GM12878 (cell line): ENCODE data around the gene COX19. TPM values are rescaled to one million over a fixed set of nuclear protein-coding genes. Genes with fewer than 3 reads are reported as not detected.

Experiments
- ATAC-seq: fragments of 200-7000 bp; cut with Tn5 transposase; 3 replicates; pipeline ENCODE4 v1.9.1; 2020; ENCODE audit warnings: mild to moderate bottlenecking, moderate library complexity
- BruUV-seq: library from RNA; stranded (reverse); fragments of 400-500 nt; replicated peaks from 2 replicates; lab custom pipeline; 2021; lab: Mats Ljungman, UMichigan
- CTCF ChIA-PET: fragments of 300-600 bp; sonication (Branson Sonifier 250); formaldehyde crosslinking; extraction: SDS; loops from one replicate; lab custom pipeline; 2021; ENCODE audit warnings: inconsistent platforms; lab: Yijun Ruan, JAX
- POLR2A ChIA-PET: fragments of 350-600 bp; formaldehyde crosslinking; extraction: SDS; loops from one replicate; lab custom pipeline; 2021; ENCODE audit warnings: inconsistent platforms; lab: Charles Lee
- RAD21 ChIA-PET: fragments of 300-600 bp; sonication (Branson Sonifier 250); formaldehyde crosslinking; loops from one replicate; lab custom pipeline; 2023; ENCODE audit warnings: antibody characterized with exemption; ENCODE audit not compliant: unreplicated experiment; lab: Charles Lee
- SMC1A ChIA-PET: fragments of 300-600 bp; sonication (Branson Sonifier 250); formaldehyde crosslinking; loops from one replicate; lab custom pipeline; 2023; ENCODE audit not compliant: unreplicated experiment, uncharacterized antibody; lab: Charles Lee
- DNase-seq: peaks from one replicate; pipeline ENCODE4 v3.0.0-alpha.2; 2011; ENCODE audit warnings: low read depth, low spot score
- FAIRE-seq: peaks from 3 replicates; lab custom pipeline; 2011; peaks lifted over from hg19 to GRCh38; lab: Jason Lieb, UNC
- H2AFZ ChIP-seq: 2 replicates; pipeline ENCODE4 v1.6.0; 2011; ENCODE audit warnings: low read depth, low read length, control low read depth; ENCODE audit not compliant: control insufficient read depth
- H3K27ac ChIP-seq: 2 replicates; pipeline ENCODE4 v1.5.1; 2011; ENCODE audit warnings: control low read depth; ENCODE audit not compliant: control insufficient read depth, insufficient read depth
- H3K27me3 ChIP-seq, 2 experiments: replicated peaks in 1 of 2; 2 replicates each; pipeline versions ENCODE4 v1.6.0 to v1.6.1; 2011; ENCODE audit warnings: low read length in 1 of 2; ENCODE audit not compliant: control insufficient read depth in 2 of 2, insufficient read depth in 2 of 2
- H3K36me3 ChIP-seq, 2 experiments: 2 replicates each; pipeline ENCODE4 v1.5.1; 2011; ENCODE audit warnings: low read length in 1 of 2; ENCODE audit not compliant: control insufficient read depth in 2 of 2, insufficient read depth in 2 of 2
- H3K4me1 ChIP-seq: 2 replicates; pipeline ENCODE4 v1.6.1; 2011; ENCODE audit warnings: mild to moderate bottlenecking, low read length, moderate library complexity, mixed read lengths; ENCODE audit not compliant: control insufficient read depth, insufficient read depth
- H3K4me2 ChIP-seq: 2 replicates; pipeline ENCODE4 v1.6.0; 2011; ENCODE audit warnings: control low read depth; ENCODE audit not compliant: control insufficient read depth, insufficient read depth
- H3K4me3 ChIP-seq: fragments of 200-600 bp; sonication (generic); 2 replicates; pipeline ENCODE4 v1.5.1; 2016
- H3K79me2 ChIP-seq: 2 replicates; pipeline ENCODE4 v1.6.0; 2011; ENCODE audit warnings: low read length; ENCODE audit not compliant: control insufficient read depth, insufficient read depth
- H3K9ac ChIP-seq: 2 replicates; pipeline ENCODE4 v1.8.0; 2011; ENCODE audit warnings: low read length, control low read depth, mixed read lengths; ENCODE audit not compliant: control insufficient read depth, insufficient read depth
- H3K9me3 ChIP-seq: replicated peaks from 3 replicates; pipeline ENCODE4 v1.5.1; 2011; ENCODE audit warnings: mild to moderate bottlenecking, low read length; ENCODE audit not compliant: control insufficient read depth, insufficient read depth
- H4K20me1 ChIP-seq: 2 replicates; pipeline ENCODE4 v1.6.0; 2011; ENCODE audit not compliant: control insufficient read depth, insufficient read depth
- CEBPB ChIP-seq, 2 experiments: fragments of 150-350 bp in 1 of 2; IDR thresholded peaks; 2 replicates each; pipeline ENCODE4 v1.6.1; 2012 to 2014; ENCODE audit warnings: low read depth in 2 of 2, low read length in 2 of 2, borderline replicate concordance in 1 of 2, inconsistent platforms in 1 of 2
- E2F4 ChIP-seq: IDR thresholded peaks from 2 replicates; pipeline ENCODE4 v1.6.1; 2012; ENCODE audit warnings: low read depth, low read length, improper control_type of control experiment
- EED ChIP-seq: sonication (generic); IDR thresholded peaks from 2 replicates; pipeline ENCODE4 v1.6.1; 2016; ENCODE audit warnings: antibody characterized with exemption, low read depth
- HDAC6 ChIP-seq: fragments of 200-600 bp; sonication (generic); IDR thresholded peaks from one replicate; pipeline ENCODE4 v1.8.0; 2017; ENCODE audit warnings: antibody characterized with exemption; ENCODE audit not compliant: unreplicated experiment
- KLF5 ChIP-seq: fragments of 450-650 bp; IDR thresholded peaks from 2 replicates; pipeline ENCODE4 v1.6.1; 2014; ENCODE audit warnings: mild to moderate bottlenecking; ENCODE audit not compliant: partially characterized antibody
- NFYA ChIP-seq: IDR thresholded peaks from 2 replicates; pipeline ENCODE4 v1.6.1; 2011; ENCODE audit warnings: low read depth, mild to moderate bottlenecking, low read length, improper control_type of control experiment, borderline replicate concordance
- NR2F1 ChIP-seq: fragments of 450-650 bp; conservative IDR thresholded peaks from 2 replicates; pipeline ENCODE4 v1.6.1; 2017; ENCODE audit warnings: mild to moderate bottlenecking
- NRF1 ChIP-seq: conservative IDR thresholded peaks from 2 replicates; pipeline ENCODE4 v1.6.1; 2011; ENCODE audit warnings: mild to moderate bottlenecking, low read depth, low read length, improper control_type of control experiment
- RCOR1 ChIP-seq: conservative IDR thresholded peaks from 2 replicates; pipeline ENCODE4 v1.6.1; 2012; ENCODE audit warnings: low read depth, low read length, improper control_type of control experiment
- RELA ChIP-seq: fragments of 450-650 bp; IDR thresholded peaks from 2 replicates; pipeline ENCODE4 v1.8.0; 2014; ENCODE audit warnings: borderline replicate concordance; ENCODE audit not compliant: partially characterized antibody
- SRF ChIP-seq, 2 experiments: IDR thresholded peaks; 2 replicates each; pipeline ENCODE4 v1.6.1; 2011; ENCODE audit warnings: low read depth in 2 of 2, low read length in 2 of 2, mild to moderate bottlenecking in 1 of 2, moderate library complexity in 1 of 2
- SUZ12 ChIP-seq: fragments of 200-600 bp; sonication (generic); IDR thresholded peaks from one replicate; pipeline ENCODE4 v1.6.1; 2018; ENCODE audit warnings: antibody characterized with exemption, mild to moderate bottlenecking; ENCODE audit not compliant: unreplicated experiment
- ZNF384 ChIP-seq: IDR thresholded peaks from 2 replicates; pipeline ENCODE4 v1.6.1; 2012; ENCODE audit warnings: low read depth, mild to moderate bottlenecking, low read length, improper control_type of control experiment, borderline replicate concordance
- WGBS: methylation state at CpG from one replicate; pipeline ENCODE4 v1.1.6; 2016; ENCODE audit warnings: low lambda C conversion rate; ENCODE audit not compliant: insufficient replicate concordance, insufficient coverage; ENCODE audit errors: missing lambda C conversion rate; 5-methylcytosine and 5-hydroxymethylcytosine counted together
- in situ Hi-C: fragments of 300-500 bp; cut with MboI; formaldehyde crosslinking; loops from 9 replicates; pipeline ENCODE4 v1.14.3; 2018; ENCODE audit warnings: mixed read lengths
- intact Hi-C: fragments of 100-400 bp; cut with micrococcal nuclease; formaldehyde crosslinking; loops from one replicate; pipeline ENCODE4 v1.14.2; 2022; ENCODE audit not compliant: unreplicated experiment
- polyA plus RNA-seq, 11 experiments: library from polyadenylated mRNA; depleted of rRNA in 4 of 11; unstranded in 6 of 11; stranded (reverse) in 5 of 11; fragments of >200 nt; fragmentation: Nextera tagmentation in 4 of 11; fragmentation: Illumina TruSeq in 1 of 11; extraction: Ambion mirVana in 4 of 11; extraction: Trizol in 1 of 11; gene quantifications; 1 replicate in 1 of 11; 2 replicates in 10 of 11; pipeline versions ENCODE4 v1.2.1 to v1.2.3, GENCODE V29; 2011 to 2016; ENCODE audit warnings: inconsistent platforms in 2 of 11, missing spikeins in 2 of 11, low read depth in 1 of 11
- total RNA-seq, 4 experiments: library from RNA; depleted of rRNA in 3 of 4; stranded (reverse); fragments of >200 nt in 3 of 4; fragmentation: Illumina TruSeq in 1 of 4; extraction: Trizol in 1 of 4; gene quantifications; 2 replicates each; pipeline versions ENCODE4 v1.2.1 to v1.2.3, GENCODE V29; 2013 to 2021

COX19 gene
- total and polyA plus RNA-seq, 10 of the 15 experiments (the other 5 are each of a cell fraction or from before 2014, with no cell fraction given): 3.7 to 17.9 (median 10.8) TPM

- Histone ChIP-seq H3K4me2 (no peak overlapping the region), H4K20me1 (no peaks in the 10 kb centered on the region), H3K79me2 (peaks cover 17% of the 10 kb centered on the region), H3K9me3 (no peaks in the 10 kb centered on the region; the same call in 2 of the 3 replicates), H3K4me3 (no peak overlapping the region), H3K9ac (no peak overlapping the region), H3K36me3 (peaks cover 0 to 2% of the 10 kb centered on the region in 2 experiments; a peak in 1 of 4 replicates), H3K27me3 (no peaks in the 10 kb centered on the region; a peak in 1 of 4 replicates), H3K27ac (no peak overlapping the region), H2AFZ (no peak overlapping the region), H3K4me1 (no peaks in the 10 kb centered on the region)
- CTCF ChIA-PET: interaction anchor here (0.8 to 7.3 kb wide), 10 partner anchors 10 to 205 kb away, joined by 3 to 78 read pairs (median 6); no protein-coding TSS in a partner anchor
- intact Hi-C loops: no loop called here
- FAIRE-seq (no peak), ATAC-seq (no peak), DNase-seq (no peak)
- BruUV-seq: no TSS peak
- RAD21 ChIA-PET: interaction anchor here (1.0 to 3.4 kb wide), 10 partner anchors 10 to 108 kb away, joined by 3 to 30 read pairs (median 10); no protein-coding TSS in a partner anchor
- TF ChIP-seq RELA: peak; percentile 20
- TF ChIP-seq RCOR1: no peak
- in situ Hi-C loops: no loop called here
- POLR2A ChIA-PET: interaction anchor here (0.5 to 1.7 kb wide), 11 partner anchors 10 to 108 kb away, joined by 3 to 14 read pairs (median 4); no protein-coding TSS in a partner anchor
- WGBS: 69% methylated on average over 24 of the region's 24 CpGs
- SMC1A ChIA-PET: interaction anchor here (0.9 to 2.4 kb wide), 12 partner anchors 10 to 197 kb away, joined by 3 to 21 read pairs (median 5); no protein-coding TSS in a partner anchor
These were observed 3.2 kb upstream of the COX19 start for GRCh38 chr7:978416-979091.

- in situ Hi-C loops (no loop called here), intact Hi-C loops (no loop called here)
- ChIA-PET SMC1A (interaction anchor here (0.6 to 2.4 kb wide), 15 partner anchors 10 to 205 kb away, joined by 3 to 21 read pairs (median 4); no protein-coding TSS in a partner anchor), RAD21 (interaction anchor here (1.0 to 3.4 kb wide), 10 partner anchors 10 to 108 kb away, joined by 3 to 30 read pairs (median 10); no protein-coding TSS in a partner anchor), CTCF (interaction anchor here (0.7 to 7.3 kb wide), 11 partner anchors 10 to 205 kb away, joined by 3 to 78 read pairs (median 6); no protein-coding TSS in a partner anchor), POLR2A (interaction anchor here (0.9 to 1.7 kb wide), 10 partner anchors 10 to 183 kb away, joined by 3 to 14 read pairs (median 4); partner anchors contain the start of gene ZFAND2A)
- DNase-seq: no peak
- BruUV-seq: no TSS peak
- WGBS: 24% methylated on average over 7 of the region's 7 CpGs
- no peak for ATAC-seq
- Histone ChIP-seq H4K20me1 (no peaks in the 10 kb centered on the region), H3K27ac (no peak overlapping the region), H3K9me3 (no peaks in the 10 kb centered on the region; the same call in 2 of the 3 replicates), H2AFZ (no peak overlapping the region), H3K79me2 (peaks cover 22% of the 10 kb centered on the region), H3K4me2 (no peak overlapping the region), H3K36me3 (peaks cover 0 to 8% of the 10 kb centered on the region in 2 experiments; a peak in 2 of 4 replicates), H3K27me3 (no peaks in the 10 kb centered on the region), H3K4me1 (no peaks in the 10 kb centered on the region), H3K9ac (no peak overlapping the region), H3K4me3 (no peak overlapping the region)
- FAIRE-seq: no peak
- TF ChIP-seq NR2F1: peak; percentile 74
- TF ChIP-seq ZNF384: no peak
- no peak for TF ChIP-seq E2F4
- TF ChIP-seq SRF (IDR thresholded peaks at IDR 0.05; ENCODE audit: low read depth in 2 of 2, low read length in 2 of 2): no peak
- TF ChIP-seq KLF5: no peak
- no peak for TF ChIP-seq CEBPB (IDR thresholded peaks at IDR 0.05; ENCODE audit: borderline replicate concordance in 1 of 2, low read depth in 2 of 2, low read length in 2 of 2)
- TF ChIP-seq NRF1: no peak
- TF ChIP-seq SUZ12: no peak
- TF ChIP-seq HDAC6: no peak
- TF ChIP-seq NFYA: no peak
- no peak for TF ChIP-seq EED
These were observed 2.6 kb upstream of the COX19 start for GRCh38 chr7:978049-978346.
